Measurements from ENCODE around the gene SPEN. TPM values are rescaled to one million over a fixed set of nuclear protein-coding genes. Genes with fewer than 3 reads are reported as not detected.

The SPEN gene
- total and polyA plus RNA-seq, 9 of the 15 experiments (the other 6 are each of a cell fraction or from before 2014, with no cell fraction given): 5.7 to 87.5 (median 27.2) TPM

DNA sequence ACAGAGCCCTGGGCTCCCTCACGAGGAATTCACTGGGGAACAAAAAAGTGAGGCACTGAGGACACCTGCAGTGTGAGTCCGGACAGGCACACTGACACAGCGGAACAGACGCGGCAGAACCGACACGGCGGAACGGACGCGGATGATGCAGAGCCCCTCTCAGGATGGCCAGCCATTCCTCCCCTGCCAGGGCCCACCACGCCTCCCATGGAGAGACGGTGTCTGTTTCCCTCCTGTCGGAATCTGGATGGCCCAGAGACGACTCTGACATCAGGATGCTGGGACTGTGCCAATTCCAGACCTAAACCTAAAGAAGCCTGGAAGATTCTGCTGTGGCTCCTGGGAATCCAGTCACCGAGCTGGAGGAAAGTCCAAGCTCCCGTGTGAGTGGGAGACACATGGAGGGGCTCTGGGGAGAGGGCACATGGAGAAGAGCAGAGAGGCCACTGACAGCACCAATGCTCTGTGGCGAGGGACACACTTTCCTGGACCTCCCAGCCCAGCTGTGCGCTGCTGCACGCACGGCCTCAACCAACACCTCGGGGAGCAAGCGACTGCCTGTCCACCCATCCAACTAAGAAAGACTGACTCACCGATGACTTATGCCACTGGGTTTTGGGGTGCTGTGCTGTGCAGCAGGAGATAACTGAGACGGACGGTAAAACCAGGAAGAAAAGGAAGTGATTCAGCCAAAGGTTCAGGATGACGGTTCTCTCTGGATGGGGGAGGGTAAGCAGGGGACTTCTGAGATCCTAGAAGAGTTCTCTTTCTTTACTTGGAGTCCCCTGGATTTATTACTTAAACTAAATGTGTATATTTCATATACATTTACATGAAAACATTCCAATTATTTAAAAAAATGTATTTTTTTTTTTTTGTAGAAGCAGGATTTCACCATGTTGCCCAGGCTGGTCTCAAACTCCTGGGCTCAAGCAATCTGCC lies 105.1 kb downstream of the SPEN start (continued):
- TF ChIP-seq, protein P1, sequence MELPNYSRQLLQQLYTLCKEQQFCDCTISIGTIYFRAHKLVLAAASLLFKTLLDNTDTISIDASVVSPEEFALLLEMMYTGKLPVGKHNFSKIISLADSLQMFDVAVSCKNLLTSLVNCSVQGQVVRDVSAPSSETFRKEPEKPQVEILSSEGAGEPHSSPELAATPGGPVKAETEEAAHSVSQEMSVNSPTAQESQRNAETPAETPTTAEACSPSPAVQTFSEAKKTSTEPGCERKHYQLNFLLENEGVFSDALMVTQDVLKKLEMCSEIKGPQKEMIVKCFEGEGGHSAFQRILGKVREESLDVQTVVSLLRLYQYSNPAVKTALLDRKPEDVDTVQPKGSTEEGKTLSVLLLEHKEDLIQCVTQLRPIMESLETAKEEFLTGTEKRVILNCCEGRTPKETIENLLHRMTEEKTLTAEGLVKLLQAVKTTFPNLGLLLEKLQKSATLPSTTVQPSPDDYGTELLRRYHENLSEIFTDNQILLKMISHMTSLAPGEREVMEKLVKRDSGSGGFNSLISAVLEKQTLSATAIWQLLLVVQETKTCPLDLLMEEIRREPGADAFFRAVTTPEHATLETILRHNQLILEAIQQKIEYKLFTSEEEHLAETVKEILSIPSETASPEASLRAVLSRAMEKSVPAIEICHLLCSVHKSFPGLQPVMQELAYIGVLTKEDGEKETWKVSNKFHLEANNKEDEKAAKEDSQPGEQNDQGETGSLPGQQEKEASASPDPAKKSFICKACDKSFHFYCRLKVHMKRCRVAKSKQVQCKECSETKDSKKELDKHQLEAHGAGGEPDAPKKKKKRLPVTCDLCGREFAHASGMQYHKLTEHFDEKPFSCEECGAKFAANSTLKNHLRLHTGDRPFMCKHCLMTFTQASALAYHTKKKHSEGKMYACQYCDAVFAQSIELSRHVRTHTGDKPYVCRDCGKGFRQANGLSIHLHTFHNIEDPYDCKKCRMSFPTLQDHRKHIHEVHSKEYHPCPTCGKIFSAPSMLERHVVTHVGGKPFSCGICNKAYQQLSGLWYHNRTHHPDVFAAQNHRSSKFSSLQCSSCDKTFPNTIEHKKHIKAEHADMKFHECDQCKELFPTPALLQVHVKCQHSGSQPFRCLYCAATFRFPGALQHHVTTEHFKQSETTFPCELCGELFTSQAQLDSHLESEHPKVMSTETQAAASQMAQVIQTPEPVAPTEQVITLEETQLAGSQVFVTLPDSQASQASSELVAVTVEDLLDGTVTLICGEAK (IDR thresholded peaks at IDR 0.05): peak; percentile 37
- TF ChIP-seq, protein P1 (CRISPR knock-in tag; IDR thresholded peaks at IDR 0.05): no peak
- no peak; the same call in 1 of the 2 replicates for TF ChIP-seq MECOM (CRISPR knock-in tag; IDR thresholded peaks at IDR 0.05)
- no peak for TF ChIP-seq ZNF134 (CRISPR knock-in tag; conservative IDR thresholded peaks at IDR 0.05)
- peak; percentile 95 for TF ChIP-seq ZNF12 (CRISPR knock-in tag; IDR thresholded peaks at IDR 0.05)
- TF ChIP-seq SREBF1 (IDR thresholded peaks at IDR 0.05; ENCODE audit: borderline replicate concordance, low read depth, low read length): no peak
- TF ChIP-seq SRSF9 (IDR thresholded peaks at IDR 0.05; ENCODE audit: borderline replicate concordance, low read depth, low read length): no peak
- TF ChIP-seq RBBP5 (IDR thresholded peaks at IDR 0.05; ENCODE audit: borderline replicate concordance, insufficient read depth, low read length, poor library complexity, severe bottlenecking): peak; percentile 81
- peak; percentile 65; the same call in 1 of the 2 replicates for TF ChIP-seq SMARCA5 (IDR thresholded peaks at IDR 0.05)
- TF ChIP-seq TRIM28 (IDR thresholded peaks at IDR 0.05): peak; percentile 90
- TF ChIP-seq, protein P2, sequence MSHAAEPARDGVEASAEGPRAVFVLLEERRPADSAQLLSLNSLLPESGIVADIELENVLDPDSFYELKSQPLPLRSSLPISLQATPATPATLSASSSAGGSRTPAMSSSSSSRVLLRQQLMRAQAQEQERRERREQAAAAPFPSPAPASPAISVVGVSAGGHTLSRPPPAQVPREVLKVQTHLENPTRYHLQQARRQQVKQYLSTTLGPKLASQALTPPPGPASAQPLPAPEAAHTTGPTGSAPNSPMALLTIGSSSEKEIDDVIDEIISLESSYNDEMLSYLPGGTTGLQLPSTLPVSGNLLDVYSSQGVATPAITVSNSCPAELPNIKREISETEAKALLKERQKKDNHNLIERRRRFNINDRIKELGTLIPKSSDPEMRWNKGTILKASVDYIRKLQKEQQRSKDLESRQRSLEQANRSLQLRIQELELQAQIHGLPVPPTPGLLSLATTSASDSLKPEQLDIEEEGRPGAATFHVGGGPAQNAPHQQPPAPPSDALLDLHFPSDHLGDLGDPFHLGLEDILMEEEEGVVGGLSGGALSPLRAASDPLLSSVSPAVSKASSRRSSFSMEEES (CRISPR knock-in tag; IDR thresholded peaks at IDR 0.05): no peak
- TF ChIP-seq TEAD1 (CRISPR knock-in tag; IDR thresholded peaks at IDR 0.05): peak in 1 of 2 experiments; percentile 18; a peak in 1 of 4 replicates
- TF ChIP-seq ZNF143 (CRISPR knock-in tag; IDR thresholded peaks at IDR 0.05): no peak
- TF ChIP-seq, protein P3, sequence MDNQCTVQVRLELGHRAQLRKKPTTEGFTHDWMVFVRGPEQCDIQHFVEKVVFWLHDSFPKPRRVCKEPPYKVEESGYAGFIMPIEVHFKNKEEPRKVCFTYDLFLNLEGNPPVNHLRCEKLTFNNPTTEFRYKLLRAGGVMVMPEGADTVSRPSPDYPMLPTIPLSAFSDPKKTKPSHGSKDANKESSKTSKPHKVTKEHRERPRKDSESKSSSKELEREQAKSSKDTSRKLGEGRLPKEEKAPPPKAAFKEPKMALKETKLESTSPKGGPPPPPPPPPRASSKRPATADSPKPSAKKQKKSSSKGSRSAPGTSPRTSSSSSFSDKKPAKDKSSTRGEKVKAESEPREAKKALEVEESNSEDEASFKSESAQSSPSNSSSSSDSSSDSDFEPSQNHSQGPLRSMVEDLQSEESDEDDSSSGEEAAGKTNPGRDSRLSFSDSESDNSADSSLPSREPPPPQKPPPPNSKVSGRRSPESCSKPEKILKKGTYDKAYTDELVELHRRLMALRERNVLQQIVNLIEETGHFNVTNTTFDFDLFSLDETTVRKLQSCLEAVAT (IDR thresholded peaks at IDR 0.05): peak; percentile 60 to 80; a peak in 3 of 4 replicates

Data from K562 (cell line).